ENCODE data around the gene NFU1. TPM values are rescaled to one million over a fixed set of nuclear protein-coding genes. Genes with fewer than 3 reads are reported as not detected.

NFU1 gene
- total and polyA plus RNA-seq, 2 experiments from 2014 or later = 82.6 to 131 TPM

- peaks cover 5% of the 10 kb centered on the region for H3K4me1 ChIP-seq (ENCODE audit: low read depth)
- no peaks in the 10 kb centered on the region for H3K9me3 ChIP-seq (ENCODE audit: low read depth)
- DNase-seq (ENCODE audit: low read depth in 1 of 2, low spot score in 1 of 2) = no peak
- peak overlapping the region; percentile 53 for H3K4me3 ChIP-seq
- no peaks in the 10 kb centered on the region for H3K36me3 ChIP-seq
- peak overlapping the region; percentile 85 for H3K27ac ChIP-seq
- H3K27me3 ChIP-seq = no peaks in the 10 kb centered on the region
- TF ChIP-seq CTCF (IDR thresholded peaks at IDR 0.05; ENCODE audit: low read depth, low read length) = no peak
Observed at GRCh38 chr2:69437751-69438154, 518 bp upstream of the NFU1 start.

DNA sequence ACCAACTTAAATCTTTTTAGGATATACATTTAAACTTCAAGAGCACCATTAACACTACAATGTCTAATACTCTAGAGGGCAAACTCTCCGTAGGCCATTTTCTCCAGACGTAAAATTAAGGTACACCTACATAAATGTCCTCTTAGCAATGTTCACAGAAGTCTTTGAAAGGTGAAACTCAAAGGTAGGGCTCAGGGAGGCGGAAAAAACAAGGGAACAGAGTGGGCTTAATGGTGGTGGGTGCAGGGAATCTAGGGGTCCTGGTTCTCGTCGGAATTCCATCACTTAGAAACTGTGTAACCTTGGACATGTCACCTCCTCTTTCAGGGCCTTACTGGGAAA is 668 bp downstream of the NFU1 start:
- Histone ChIP-seq H3K36me3 (peaks cover 2% of the 10 kb centered on the region), H3K27ac (peak overlapping the region; percentile 85), H3K4me1 (ENCODE audit: low read depth) (peaks cover 5% of the 10 kb centered on the region), H3K27me3 (no peaks in the 10 kb centered on the region), H3K9me3 (ENCODE audit: low read depth) (no peaks in the 10 kb centered on the region), H3K4me3 (peak overlapping the region; percentile 53)
- no peak for DNase-seq (ENCODE audit: low read depth in 1 of 2, low spot score in 1 of 2)
- no peak for TF ChIP-seq CTCF (IDR thresholded peaks at IDR 0.05; ENCODE audit: low read depth, low read length)

- peaks cover 5% of the 10 kb centered on the region for H3K4me1 ChIP-seq (ENCODE audit: low read depth)
- H3K27me3 ChIP-seq = no peaks in the 10 kb centered on the region
- no peak overlapping the region for H3K27ac ChIP-seq
- no peak for TF ChIP-seq CTCF (IDR thresholded peaks at IDR 0.05; ENCODE audit: low read depth, low read length)
- no peaks in the 10 kb centered on the region for H3K9me3 ChIP-seq (ENCODE audit: low read depth)
- H3K4me3 ChIP-seq = no peak overlapping the region
- no peak for DNase-seq (ENCODE audit: low read depth in 1 of 2, low spot score in 1 of 2)
- H3K36me3 ChIP-seq = peaks cover 16% of the 10 kb centered on the region
Observed at GRCh38 chr2:69434753-69435152, 2.5 kb downstream of the NFU1 start.

GRCh38 chr2:69429491-69430183 is 7.6 kb downstream of the NFU1 start:
- TF ChIP-seq CTCF (IDR thresholded peaks at IDR 0.05; ENCODE audit: low read depth, low read length) = no peak
- Histone ChIP-seq H3K27me3 (no peaks in the 10 kb centered on the region), H3K4me3 (no peak overlapping the region), H3K27ac (no peak overlapping the region), H3K9me3 (ENCODE audit: low read depth) (no peaks in the 10 kb centered on the region), H3K36me3 (peaks cover 37% of the 10 kb centered on the region), H3K4me1 (ENCODE audit: low read depth) (no peaks in the 10 kb centered on the region)
- DNase-seq (ENCODE audit: low read depth in 1 of 2, low spot score in 1 of 2) = no peak

DNA sequence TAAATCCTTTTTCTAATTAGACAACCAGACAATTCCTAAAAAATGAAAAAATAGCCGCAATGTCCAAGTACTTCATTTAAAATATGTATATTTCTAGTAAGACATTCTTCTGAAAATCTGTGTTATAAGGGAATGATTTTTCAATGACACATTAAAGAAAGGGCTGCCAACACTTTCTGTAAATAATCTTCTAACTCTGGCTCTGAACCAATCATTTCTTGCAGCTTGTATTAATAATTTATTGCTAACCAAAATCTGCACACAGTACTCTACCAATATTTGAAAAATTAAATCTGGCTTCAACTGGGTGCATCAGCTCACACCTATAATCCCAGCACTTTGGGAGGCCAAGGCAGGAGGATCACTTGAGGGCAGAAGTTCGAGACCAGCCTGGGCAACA is 8.3 kb downstream of the NFU1 start:
- no peak for TF ChIP-seq CTCF (IDR thresholded peaks at IDR 0.05; ENCODE audit: low read depth, low read length)
- H3K4me3 ChIP-seq = no peak overlapping the region
- H3K4me1 ChIP-seq (ENCODE audit: low read depth) = no peaks in the 10 kb centered on the region
- peaks cover 37% of the 10 kb centered on the region for H3K36me3 ChIP-seq
- no peaks in the 10 kb centered on the region for H3K27me3 ChIP-seq
- DNase-seq (ENCODE audit: low read depth in 1 of 2, low spot score in 1 of 2) = no peak
- H3K9me3 ChIP-seq (ENCODE audit: low read depth) = no peaks in the 10 kb centered on the region
- no peak overlapping the region for H3K27ac ChIP-seq
